ENCODE data around the gene PPP6R2. TPM values are rescaled to one million over a fixed set of nuclear protein-coding genes. Genes with fewer than 3 reads are reported as not detected.
A peak's percentile ranks its signal among the peaks of the same experiment; 100 is the strongest.

PPP6R2 gene
- total and polyA plus RNA-seq, 4 donors = 35.2 to 70.0 (median 46.6) TPM

DNA sequence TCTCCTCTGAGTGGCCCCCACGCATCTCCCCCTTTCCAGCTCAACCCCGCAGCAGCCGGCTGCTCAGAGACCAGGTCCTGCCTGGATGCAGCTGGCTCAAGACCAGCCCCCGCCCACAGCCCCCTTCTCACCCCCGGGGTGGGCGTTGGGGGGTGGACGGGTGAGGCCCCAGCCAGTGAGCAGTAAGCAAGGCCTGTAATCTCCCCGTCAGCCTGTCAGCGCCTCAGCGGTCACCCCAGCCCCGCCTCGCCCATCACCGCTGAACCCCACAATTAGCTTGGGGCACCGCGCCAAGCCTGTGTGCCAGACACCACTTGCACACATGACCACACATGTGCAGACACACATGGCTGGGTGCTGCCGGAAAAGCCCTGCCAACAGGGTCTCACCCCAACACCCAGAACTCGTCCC is 41.5 kb upstream of the PPP6R2 start:
- Histone ChIP-seq H3K4me3 (no peak overlapping the region), H3K9ac (ENCODE audit: insufficient read depth in 1 of 2, low read length in 2 of 2) (no peak overlapping the region), H3K4me1 (ENCODE audit: control insufficient read depth in 5 of 5, insufficient read depth in 5 of 5, low read length in 5 of 5) (peaks cover 11 to 74% (median 43%) of the 10 kb centered on the region in 5 donors), H3K36me3 (ENCODE audit: control insufficient read depth in 4 of 4, insufficient read depth in 4 of 4, low read length in 4 of 4) (peaks cover 0 to 17% (median 3%) of the 10 kb centered on the region in 4 donors), H3K9me3 (ENCODE audit: control insufficient read depth in 4 of 4, insufficient read depth in 3 of 4, low read length in 3 of 4) (no peaks in the 10 kb centered on the region), H3K27ac (ENCODE audit: low read depth in 1 of 2, low read length in 1 of 2) (peak overlapping the region; percentile 10 to 84), H3K27me3 (ENCODE audit: control insufficient read depth in 3 of 3, insufficient read depth in 3 of 3, low read length in 2 of 3) (no peaks in the 10 kb centered on the region)
- ATAC-seq (ENCODE audit: insufficient read depth, low FRiP score) (no peak), DNase-seq (peak; percentile 77 to 84 (median 79))
- TF ChIP-seq, protein P1, sequence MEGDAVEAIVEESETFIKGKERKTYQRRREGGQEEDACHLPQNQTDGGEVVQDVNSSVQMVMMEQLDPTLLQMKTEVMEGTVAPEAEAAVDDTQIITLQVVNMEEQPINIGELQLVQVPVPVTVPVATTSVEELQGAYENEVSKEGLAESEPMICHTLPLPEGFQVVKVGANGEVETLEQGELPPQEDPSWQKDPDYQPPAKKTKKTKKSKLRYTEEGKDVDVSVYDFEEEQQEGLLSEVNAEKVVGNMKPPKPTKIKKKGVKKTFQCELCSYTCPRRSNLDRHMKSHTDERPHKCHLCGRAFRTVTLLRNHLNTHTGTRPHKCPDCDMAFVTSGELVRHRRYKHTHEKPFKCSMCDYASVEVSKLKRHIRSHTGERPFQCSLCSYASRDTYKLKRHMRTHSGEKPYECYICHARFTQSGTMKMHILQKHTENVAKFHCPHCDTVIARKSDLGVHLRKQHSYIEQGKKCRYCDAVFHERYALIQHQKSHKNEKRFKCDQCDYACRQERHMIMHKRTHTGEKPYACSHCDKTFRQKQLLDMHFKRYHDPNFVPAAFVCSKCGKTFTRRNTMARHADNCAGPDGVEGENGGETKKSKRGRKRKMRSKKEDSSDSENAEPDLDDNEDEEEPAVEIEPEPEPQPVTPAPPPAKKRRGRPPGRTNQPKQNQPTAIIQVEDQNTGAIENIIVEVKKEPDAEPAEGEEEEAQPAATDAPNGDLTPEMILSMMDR (IDR thresholded peaks at IDR 0.05; ENCODE audit: control extremely low read depth, extremely low read depth) = no peak
- 50 to 65% methylated on average over 15 to 17 of the region's 17 CpGs for WGBS, 2 donors

DNA sequence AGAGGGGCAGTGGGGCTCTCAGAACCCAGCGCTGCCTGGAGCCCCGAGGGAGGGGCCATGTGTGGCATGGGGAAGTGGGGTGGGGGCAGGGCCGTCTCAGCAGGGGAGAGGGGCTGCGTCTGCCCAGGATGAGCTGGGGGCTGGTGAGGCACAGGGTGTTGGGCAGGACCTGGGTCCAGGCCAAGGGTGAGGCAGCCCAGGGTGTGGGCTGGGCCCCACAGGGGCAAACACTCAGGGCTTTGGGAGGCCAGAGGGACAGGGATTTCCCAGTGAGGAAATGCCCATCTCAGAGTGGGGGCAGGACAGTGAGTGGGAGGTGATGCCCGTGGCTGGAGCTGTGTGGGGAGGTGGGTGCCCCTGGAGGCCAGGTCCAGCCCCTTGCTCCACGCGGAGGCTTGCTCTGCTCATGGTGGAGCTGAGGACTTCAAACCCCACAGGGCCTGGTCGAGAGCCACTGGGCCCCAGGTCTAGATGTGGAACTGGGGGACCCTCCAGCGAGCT is 41.0 kb upstream of the PPP6R2 start:
- Histone ChIP-seq H3K36me3 (ENCODE audit: control insufficient read depth in 4 of 4, insufficient read depth in 4 of 4, low read length in 4 of 4) (peaks cover 0 to 17% (median 3%) of the 10 kb centered on the region in 4 donors), H3K27me3 (ENCODE audit: control insufficient read depth in 3 of 3, insufficient read depth in 3 of 3, low read length in 2 of 3) (no peaks in the 10 kb centered on the region), H3K27ac (ENCODE audit: low read depth in 1 of 2, low read length in 1 of 2) (peak overlapping the region; percentile 35 to 84), H3K9ac (ENCODE audit: insufficient read depth in 1 of 2, low read length in 2 of 2) (peak overlapping the region in 1 of 2 donors; percentile 42), H3K4me1 (ENCODE audit: control insufficient read depth in 5 of 5, insufficient read depth in 5 of 5, low read length in 5 of 5) (peaks cover 11 to 71% (median 43%) of the 10 kb centered on the region in 5 donors), H3K4me3 (no peak overlapping the region), H3K9me3 (ENCODE audit: control insufficient read depth in 4 of 4, insufficient read depth in 3 of 4, low read length in 3 of 4) (no peaks in the 10 kb centered on the region)
- ATAC-seq (ENCODE audit: insufficient read depth, low FRiP score) = no peak
- 27 to 49% methylated on average over 8 to 9 of the region's 9 CpGs for WGBS, 2 donors
- no peak for DNase-seq
- TF ChIP-seq, protein P1 (IDR thresholded peaks at IDR 0.05; ENCODE audit: control extremely low read depth, extremely low read depth) = no peak

DNA sequence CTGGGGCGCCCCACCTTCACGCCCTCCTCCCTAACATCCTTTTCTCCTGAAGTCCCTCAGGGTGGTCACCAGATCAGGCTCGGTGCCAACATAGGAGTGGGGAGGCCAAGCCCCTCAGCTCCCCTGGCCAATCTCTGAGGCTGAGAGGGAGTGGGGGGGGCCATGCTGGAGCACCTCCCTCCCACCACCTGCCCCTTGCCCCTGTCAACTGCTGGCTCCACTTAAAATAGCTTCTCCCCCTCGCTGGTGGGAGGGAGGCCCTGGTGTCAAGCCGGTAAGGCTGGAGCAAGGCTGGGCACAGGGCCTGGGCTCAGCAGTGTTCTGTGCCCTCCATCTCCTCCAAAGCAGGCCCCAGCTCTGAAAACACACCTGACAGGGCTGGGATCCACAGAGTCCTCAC is 40.6 kb upstream of the PPP6R2 start:
- ATAC-seq (ENCODE audit: insufficient read depth, low FRiP score) = no peak
- WGBS, 2 donors = 52 to 61% methylated on average over 5 of the region's 5 CpGs
- H3K9me3 ChIP-seq (ENCODE audit: control insufficient read depth in 4 of 4, insufficient read depth in 3 of 4, low read length in 3 of 4) = no peaks in the 10 kb centered on the region
- no peak overlapping the region for H3K9ac ChIP-seq (ENCODE audit: insufficient read depth in 1 of 2, low read length in 2 of 2)
- no peaks in the 10 kb centered on the region for H3K27me3 ChIP-seq (ENCODE audit: control insufficient read depth in 3 of 3, insufficient read depth in 3 of 3, low read length in 2 of 3)
- TF ChIP-seq, protein P1 (IDR thresholded peaks at IDR 0.05; ENCODE audit: control extremely low read depth, extremely low read depth) = no peak
- peaks cover 11 to 67% (median 43%) of the 10 kb centered on the region in 5 donors for H3K4me1 ChIP-seq (ENCODE audit: control insufficient read depth in 5 of 5, insufficient read depth in 5 of 5, low read length in 5 of 5)
- DNase-seq = no peak
- H3K27ac ChIP-seq (ENCODE audit: low read depth in 1 of 2, low read length in 1 of 2) = peak overlapping the region; percentile 35 to 84
- H3K4me3 ChIP-seq = no peak overlapping the region
- peaks cover 0 to 17% (median 3%) of the 10 kb centered on the region in 4 donors for H3K36me3 ChIP-seq (ENCODE audit: control insufficient read depth in 4 of 4, insufficient read depth in 4 of 4, low read length in 4 of 4)

DNA sequence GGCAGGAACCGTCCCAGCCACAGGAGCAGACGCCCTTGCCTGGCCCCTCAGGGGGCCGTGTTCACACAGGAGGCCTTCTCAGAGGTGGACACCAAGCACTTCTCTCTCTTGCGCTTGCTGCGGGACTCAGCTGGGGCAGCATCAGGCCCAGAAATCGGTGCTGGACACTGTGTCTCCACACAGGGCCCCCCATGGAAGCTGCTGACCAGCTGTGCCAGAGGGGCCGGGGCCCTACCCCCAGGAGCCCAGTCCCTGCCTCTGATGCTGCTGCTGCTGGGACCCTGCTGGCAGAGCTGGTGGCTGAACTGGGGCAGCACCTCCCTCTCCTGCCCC is 39.6 kb upstream of the PPP6R2 start:
- Histone ChIP-seq H3K4me1 (ENCODE audit: control insufficient read depth in 5 of 5, insufficient read depth in 5 of 5, low read length in 5 of 5) (peaks cover 11 to 73% (median 47%) of the 10 kb centered on the region in 5 donors), H3K9ac (ENCODE audit: insufficient read depth in 1 of 2, low read length in 2 of 2) (no peak overlapping the region), H3K27ac (ENCODE audit: low read depth in 1 of 2, low read length in 1 of 2) (peak overlapping the region; percentile 51 to 84), H3K9me3 (ENCODE audit: control insufficient read depth in 4 of 4, insufficient read depth in 3 of 4, low read length in 3 of 4) (no peaks in the 10 kb centered on the region), H3K27me3 (ENCODE audit: control insufficient read depth in 3 of 3, insufficient read depth in 3 of 3, low read length in 2 of 3) (no peaks in the 10 kb centered on the region), H3K4me3 (no peak overlapping the region), H3K36me3 (ENCODE audit: control insufficient read depth in 4 of 4, insufficient read depth in 4 of 4, low read length in 4 of 4) (peaks cover 0 to 17% (median 3%) of the 10 kb centered on the region in 4 donors)
- 48 to 55% methylated on average over 7 of the region's 7 CpGs for WGBS, 2 donors
- ATAC-seq (ENCODE audit: insufficient read depth, low FRiP score) (no peak), DNase-seq (no peak)
- TF ChIP-seq, protein P1 (IDR thresholded peaks at IDR 0.05; ENCODE audit: control extremely low read depth, extremely low read depth) = no peak
